A673 (cell line): ENCODE data around the gene SEPTIN8. TPM values are rescaled to one million over a fixed set of nuclear protein-coding genes. Genes with fewer than 3 reads are reported as not detected.

Experiments
- BruUV-seq: library from RNA; stranded (reverse); fragments of 400-500 nt; replicated peaks from 2 replicates; lab custom pipeline; 2021; lab: Mats Ljungman, UMichigan
- CTCF ChIA-PET: fragments of 300-600 bp; sonication (Branson Sonifier 250); formaldehyde crosslinking; loops from one replicate; lab custom pipeline; 2022; ENCODE audit warnings: antibody characterized with exemption; lab: Charles Lee
- POLR2A ChIA-PET: fragments of 300-600 bp; sonication (Branson Sonifier 250); formaldehyde crosslinking; loops from one replicate; lab custom pipeline; 2022; ENCODE audit warnings: antibody characterized with exemption; ENCODE audit not compliant: low non-redundant PET; lab: Charles Lee
- DNase-seq: peaks from one replicate; pipeline ENCODE4 v3.0.0-alpha.2; 2015; ENCODE audit warnings: low spot score
- H3K27ac ChIP-seq: fragments of 200-600 bp; sonication (generic); 2 replicates; pipeline ENCODE4 v1.5.1; 2016; ENCODE audit warnings: mixed run types, low read depth, mild to moderate bottlenecking, mixed read lengths, antibody characterized with exemption, low read length; ENCODE audit not compliant: poor library complexity, severe bottlenecking
- H3K27me3 ChIP-seq: fragments of 200-600 bp; sonication (generic); replicated peaks from 2 replicates; pipeline ENCODE4 v1.6.1; 2017; ENCODE audit warnings: mixed run types, low read depth, mild to moderate bottlenecking, mixed read lengths, antibody characterized with exemption, low read length; ENCODE audit not compliant: insufficient read depth, poor library complexity
- H3K36me3 ChIP-seq: fragments of 200-600 bp; sonication (generic); 2 replicates; pipeline ENCODE4 v1.6.1; 2016; ENCODE audit warnings: mixed run types, mild to moderate bottlenecking, mixed read lengths, antibody characterized with exemption, low read length; ENCODE audit not compliant: insufficient read depth, poor library complexity, severe bottlenecking
- H3K4me1 ChIP-seq: fragments of 200-600 bp; sonication (generic); 2 replicates; pipeline ENCODE4 v1.6.1; 2017; ENCODE audit warnings: mixed run types, mild to moderate bottlenecking, mixed read lengths, antibody characterized with exemption, low read length; ENCODE audit not compliant: insufficient read depth, poor library complexity, severe bottlenecking
- H3K4me3 ChIP-seq: fragments of 200-600 bp; sonication (generic); 2 replicates; pipeline ENCODE4 v1.5.1; 2016; ENCODE audit warnings: low read depth, mixed run types, mild to moderate bottlenecking, mixed read lengths, low read length; ENCODE audit not compliant: poor library complexity, severe bottlenecking
- H3K9me3 ChIP-seq: fragments of 200-600 bp; sonication (generic); 2 replicates; pipeline ENCODE4 v1.6.1; 2016; ENCODE audit warnings: mixed run types, low read depth, mild to moderate bottlenecking, mixed read lengths, antibody characterized with exemption, low read length; ENCODE audit not compliant: poor library complexity, severe bottlenecking
- EZH2 ChIP-seq: fragments of 200-600 bp; sonication (generic); IDR thresholded peaks from 2 replicates; pipeline ENCODE4 v1.6.1; 2017; ENCODE audit warnings: borderline replicate concordance, low read depth, mild to moderate bottlenecking, mixed read lengths, antibody characterized with exemption, low read length; ENCODE audit not compliant: poor library complexity, severe bottlenecking
- intact Hi-C: fragments of 100-400 bp; cut with micrococcal nuclease; formaldehyde crosslinking; loops from one replicate; pipeline ENCODE4 v1.10.0; 2022; ENCODE audit not compliant: unreplicated experiment
- total RNA-seq: library from RNA; stranded (reverse); gene quantifications from 2 replicates; pipeline ENCODE4 v1.2.3, GENCODE V29; 2021
- TF ChIP-seq, protein P1 (sequence below): fragments of 300-800, 200-600 bp; sonication (generic); conservative IDR thresholded peaks from 2 replicates; pipeline ENCODE4 v1.5.1; 2017; ENCODE audit warnings: low read depth, mild to moderate bottlenecking, antibody characterized with exemption, low read length, moderate library complexity, mixed read lengths

The SEPTIN8 gene
- total RNA-seq, 1 experiment from 2014 or later = 26.4 TPM

DNA sequence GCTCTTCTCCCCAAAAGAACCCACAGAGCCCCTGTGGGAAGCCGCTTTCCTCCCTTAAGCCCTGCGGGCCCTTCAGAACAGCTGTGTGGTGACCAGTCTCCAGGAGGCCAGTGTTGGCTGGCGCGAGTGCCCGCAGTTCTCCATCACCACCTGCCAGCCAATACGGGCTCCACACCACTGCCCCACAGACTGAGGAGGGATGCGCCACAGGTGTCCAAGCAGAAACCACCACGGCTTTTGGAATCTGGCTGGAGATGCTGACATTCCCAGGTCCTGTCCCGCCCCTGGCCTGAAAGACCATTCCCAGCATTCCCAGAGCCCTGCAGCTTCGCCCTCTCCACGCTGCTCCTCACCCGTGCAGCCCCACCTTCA lies 17.0 kb downstream of the SEPTIN8 start:
- ChIA-PET POLR2A (no interaction called here), CTCF (no interaction called here)
- intact Hi-C loops = no loop called here
- Histone ChIP-seq H3K4me1 (no peaks in the 10 kb centered on the region), H3K9me3 (no peaks in the 10 kb centered on the region), H3K27me3 (no peaks in the 10 kb centered on the region), H3K27ac (no peak overlapping the region), H3K36me3 (peaks cover 10% of the 10 kb centered on the region), H3K4me3 (no peak overlapping the region)
- no TSS peak for BruUV-seq
- no peak for DNase-seq
- TF ChIP-seq, protein P1, sequence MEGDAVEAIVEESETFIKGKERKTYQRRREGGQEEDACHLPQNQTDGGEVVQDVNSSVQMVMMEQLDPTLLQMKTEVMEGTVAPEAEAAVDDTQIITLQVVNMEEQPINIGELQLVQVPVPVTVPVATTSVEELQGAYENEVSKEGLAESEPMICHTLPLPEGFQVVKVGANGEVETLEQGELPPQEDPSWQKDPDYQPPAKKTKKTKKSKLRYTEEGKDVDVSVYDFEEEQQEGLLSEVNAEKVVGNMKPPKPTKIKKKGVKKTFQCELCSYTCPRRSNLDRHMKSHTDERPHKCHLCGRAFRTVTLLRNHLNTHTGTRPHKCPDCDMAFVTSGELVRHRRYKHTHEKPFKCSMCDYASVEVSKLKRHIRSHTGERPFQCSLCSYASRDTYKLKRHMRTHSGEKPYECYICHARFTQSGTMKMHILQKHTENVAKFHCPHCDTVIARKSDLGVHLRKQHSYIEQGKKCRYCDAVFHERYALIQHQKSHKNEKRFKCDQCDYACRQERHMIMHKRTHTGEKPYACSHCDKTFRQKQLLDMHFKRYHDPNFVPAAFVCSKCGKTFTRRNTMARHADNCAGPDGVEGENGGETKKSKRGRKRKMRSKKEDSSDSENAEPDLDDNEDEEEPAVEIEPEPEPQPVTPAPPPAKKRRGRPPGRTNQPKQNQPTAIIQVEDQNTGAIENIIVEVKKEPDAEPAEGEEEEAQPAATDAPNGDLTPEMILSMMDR = no peak
- no peak for TF ChIP-seq EZH2

DNA sequence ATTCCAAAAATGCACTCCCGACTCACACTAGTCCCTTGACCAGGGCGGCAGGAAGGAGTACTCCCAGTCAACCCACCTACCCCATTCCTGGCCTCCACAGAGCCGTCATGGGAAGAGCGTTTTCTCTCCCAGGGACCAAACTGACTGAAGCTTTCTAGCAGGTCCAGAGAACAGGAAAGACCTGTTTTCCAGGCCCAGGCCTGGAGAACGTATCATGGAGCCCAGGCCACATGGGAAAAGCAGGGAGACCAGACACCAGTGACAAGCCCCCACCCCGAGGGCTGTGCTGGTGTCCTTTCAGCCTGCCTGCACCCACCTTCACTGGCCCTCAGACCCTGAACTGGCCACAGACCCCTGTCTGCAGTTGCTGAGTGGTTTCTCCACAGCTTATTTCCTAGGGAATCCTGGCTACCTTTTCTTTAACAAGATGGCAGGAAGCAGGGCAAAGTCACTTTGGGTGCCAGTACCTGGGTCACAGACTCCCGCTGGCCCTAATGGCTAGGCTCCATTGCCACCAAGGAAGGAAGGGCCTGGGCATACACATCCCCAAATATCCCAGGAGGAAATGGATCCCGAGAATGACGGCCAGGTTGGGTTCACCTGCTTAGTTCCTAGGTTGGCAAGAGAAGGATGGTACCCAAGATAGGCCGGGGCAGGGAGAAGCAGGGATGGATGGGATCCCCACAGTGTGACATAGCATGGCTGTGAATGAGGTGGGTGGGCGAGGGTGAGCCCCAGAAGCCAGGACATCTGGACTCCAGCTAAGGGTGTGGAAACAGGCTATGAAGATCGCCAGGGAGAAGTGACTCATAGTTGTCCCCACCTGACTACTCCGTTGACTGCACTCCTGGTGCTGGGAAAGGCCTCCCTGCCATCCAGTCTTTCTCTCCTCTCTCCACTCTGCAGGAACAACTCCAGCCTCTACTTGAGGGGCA lies 17.7 kb downstream of the SEPTIN8 start:
- no peak overlapping the region for H3K27ac ChIP-seq
- ChIA-PET POLR2A (no interaction called here), CTCF (no interaction called here)
- no peaks in the 10 kb centered on the region for H3K27me3 ChIP-seq
- H3K36me3 ChIP-seq = peaks cover 10% of the 10 kb centered on the region
- no TSS peak for BruUV-seq
- TF ChIP-seq, protein P1 = no peak
- no peak for TF ChIP-seq EZH2
- no peaks in the 10 kb centered on the region for H3K9me3 ChIP-seq
- no peaks in the 10 kb centered on the region for H3K4me1 ChIP-seq
- DNase-seq = no peak
- no peak overlapping the region for H3K4me3 ChIP-seq
- intact Hi-C loops = no loop called here

DNA sequence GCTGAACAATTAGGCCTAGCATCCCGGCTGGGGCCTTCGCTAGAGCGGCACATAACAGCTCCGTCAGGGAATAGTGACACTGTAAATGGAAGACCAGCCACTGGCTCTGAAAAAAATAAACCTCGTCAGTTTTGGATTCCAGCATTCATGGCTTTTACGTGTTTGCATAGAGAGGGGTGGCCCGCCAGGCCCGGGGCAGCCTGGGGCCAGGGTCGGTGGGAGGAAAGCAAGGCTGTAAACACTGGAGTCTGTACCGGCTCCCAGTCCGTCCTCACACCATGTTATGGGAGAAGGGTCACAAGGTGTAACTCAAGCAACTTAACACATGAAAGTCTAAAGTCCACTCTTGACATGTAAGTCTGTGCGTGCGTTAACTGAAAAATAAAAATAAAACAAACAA lies 18.6 kb downstream of the SEPTIN8 start:
- POLR2A ChIA-PET = no interaction called here

More for the DNA sequence above, 18.6 kb downstream of the SEPTIN8 start:
- no peak overlapping the region for H3K27ac ChIP-seq
- H3K27me3 ChIP-seq = no peaks in the 10 kb centered on the region
- H3K9me3 ChIP-seq = no peaks in the 10 kb centered on the region
- H3K4me3 ChIP-seq = no peak overlapping the region
- H3K4me1 ChIP-seq = no peaks in the 10 kb centered on the region
- intact Hi-C loops = no loop called here
- DNase-seq = no peak
- no peak for TF ChIP-seq EZH2
- TF ChIP-seq, protein P1 = no peak
- CTCF ChIA-PET = no interaction called here
- no TSS peak for BruUV-seq
- H3K36me3 ChIP-seq = peaks cover 7% of the 10 kb centered on the region
